Right lobe of liver (tissue), 4 donors: ENCODE measurements around the gene DERA.

ENCODE experiments used
- CTCF ChIP-seq, 4 donors: fragments of 200-600 bp in 3 of 4; fragments of 450-650 bp in 1 of 4; IDR thresholded peaks; one replicate each; pipeline versions ENCODE4 v1.5.1 to v1.8.0; 2016 to 2022; ENCODE audit warnings: antibody characterized with exemption in 4 of 4, mild to moderate bottlenecking in 2 of 4
- POLR2A ChIP-seq: fragments of 450-650 bp; IDR thresholded peaks from one replicate; pipeline ENCODE4 v1.6.1; 2017; ENCODE audit warnings: antibody characterized with exemption, mild to moderate bottlenecking
- donor health status: DM: no; HTN: no; CAD: no.
- donor health status: DM: no; HTN: no; CAD: no.
- donor health status: DM: no; HTN: yes; CAD: no.

- no peak for TF ChIP-seq CTCF (IDR thresholded peaks at IDR 0.05)
- TF ChIP-seq POLR2A, result no peak
Measured at GRCh38 chr12:15988983-15989755, 78.0 kb downstream of the DERA start.
